ENCODE results near the gene MYO18B.

Gene MYO18B

GRCh38 chr22:26050079-26050478 lies 308.1 kb downstream of the MYO18B start:
- DNase-seq (ENCODE audit: low read depth): no peak

GRCh38 chr22:26053737-26054316 lies 311.8 kb downstream of the MYO18B start:
- DNase-seq (ENCODE audit: low read depth): no peak

- no peak for DNase-seq (ENCODE audit: low read depth)
Measured at GRCh38 chr22:26054841-26055605, 313.0 kb downstream of the MYO18B start.

GRCh38 chr22:26055693-26056092 lies 313.7 kb downstream of the MYO18B start:
- DNase-seq (ENCODE audit: low read depth): no peak

- no peak for DNase-seq (ENCODE audit: low read depth)
Measured at GRCh38 chr22:26056455-26057200, 314.6 kb downstream of the MYO18B start.

GRCh38 chr22:26057731-26058130 lies 315.7 kb downstream of the MYO18B start:
- DNase-seq (ENCODE audit: low read depth): no peak

- DNase-seq (ENCODE audit: low read depth): no peak
Measured at GRCh38 chr22:26064048-26064447, 322.1 kb downstream of the MYO18B start.

- no peak for DNase-seq (ENCODE audit: low read depth)
Measured at GRCh38 chr22:26065847-26066246, 323.9 kb downstream of the MYO18B start.

- no peak for DNase-seq (ENCODE audit: low read depth)
Measured at GRCh38 chr22:26066534-26066933, 324.5 kb downstream of the MYO18B start.

GRCh38 chr22:26068571-26068970 lies 326.6 kb downstream of the MYO18B start:
- DNase-seq (ENCODE audit: low read depth): no peak

- no peak for DNase-seq (ENCODE audit: low read depth)
Measured at GRCh38 chr22:26072621-26073020, 330.6 kb downstream of the MYO18B start.

- no peak for DNase-seq (ENCODE audit: low read depth)
Measured at GRCh38 chr22:26075251-26075650, 333.3 kb downstream of the MYO18B start.

GRCh38 chr22:26079009-26079408 lies 337.0 kb downstream of the MYO18B start:
- DNase-seq (ENCODE audit: low read depth): no peak

Data from fibroblast of gingiva (primary cell).